OCI-LY1 (cell line): ENCODE results near the gene CUL2.
"Not testable (repeated sequence)": the region's sequence is repeated elsewhere in the genome, so short reads cannot be mapped to it uniquely, and the experiment has no call there.

ENCODE experiments used
- EZH2 ChIP-seq: fragments of 200-600 bp; sonication (generic), shearing (Covaris generic); IDR thresholded peaks from 2 replicates; pipeline ENCODE4 v1.8.0; 2017; ENCODE audit warnings: borderline replicate concordance, mixed run types, mild to moderate bottlenecking, antibody characterized with exemption, low read length, moderate library complexity, mixed read lengths
- TF ChIP-seq, protein P1 (sequence below): fragments of 200-600 bp; sonication (generic), shearing (Covaris generic); IDR thresholded peaks from 2 replicates; pipeline ENCODE4 v1.5.1; 2017; ENCODE audit warnings: mild to moderate bottlenecking, antibody characterized with exemption, low read length, moderate library complexity, mixed read lengths

DNA sequence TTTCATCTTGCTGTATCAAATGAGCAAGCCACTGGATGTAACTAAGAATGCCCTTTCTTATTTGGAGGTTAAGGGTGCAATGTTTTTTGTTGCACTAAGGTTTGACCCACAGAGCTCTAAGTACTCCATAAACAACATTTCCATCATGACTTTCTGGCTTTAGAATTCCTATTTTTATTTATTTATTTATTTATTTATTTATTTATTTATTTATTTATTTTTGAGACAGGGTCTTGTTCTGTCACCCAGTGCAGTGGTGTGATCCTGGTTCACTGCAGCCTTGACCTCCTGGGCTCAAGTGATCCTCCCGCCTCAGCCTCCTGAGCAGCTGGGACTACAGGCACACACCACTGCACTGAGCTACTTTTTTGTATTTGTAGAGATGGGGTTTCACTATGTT is 9.9 kb downstream of the CUL2 start:
- TF ChIP-seq, protein P1, sequence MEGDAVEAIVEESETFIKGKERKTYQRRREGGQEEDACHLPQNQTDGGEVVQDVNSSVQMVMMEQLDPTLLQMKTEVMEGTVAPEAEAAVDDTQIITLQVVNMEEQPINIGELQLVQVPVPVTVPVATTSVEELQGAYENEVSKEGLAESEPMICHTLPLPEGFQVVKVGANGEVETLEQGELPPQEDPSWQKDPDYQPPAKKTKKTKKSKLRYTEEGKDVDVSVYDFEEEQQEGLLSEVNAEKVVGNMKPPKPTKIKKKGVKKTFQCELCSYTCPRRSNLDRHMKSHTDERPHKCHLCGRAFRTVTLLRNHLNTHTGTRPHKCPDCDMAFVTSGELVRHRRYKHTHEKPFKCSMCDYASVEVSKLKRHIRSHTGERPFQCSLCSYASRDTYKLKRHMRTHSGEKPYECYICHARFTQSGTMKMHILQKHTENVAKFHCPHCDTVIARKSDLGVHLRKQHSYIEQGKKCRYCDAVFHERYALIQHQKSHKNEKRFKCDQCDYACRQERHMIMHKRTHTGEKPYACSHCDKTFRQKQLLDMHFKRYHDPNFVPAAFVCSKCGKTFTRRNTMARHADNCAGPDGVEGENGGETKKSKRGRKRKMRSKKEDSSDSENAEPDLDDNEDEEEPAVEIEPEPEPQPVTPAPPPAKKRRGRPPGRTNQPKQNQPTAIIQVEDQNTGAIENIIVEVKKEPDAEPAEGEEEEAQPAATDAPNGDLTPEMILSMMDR, result not testable (repeated sequence)
- not testable (repeated sequence) for TF ChIP-seq EZH2
